HS-5 (cell line): Measurements from ENCODE around the gene TMEM41A.
"Not testable (repeated sequence)": the region's sequence is repeated elsewhere in the genome, so short reads cannot be mapped to it uniquely, and the experiment has no call there.

Experiments used
- DNase-seq: peaks from one replicate; pipeline ENCODE4 v3.0.0-alpha.2; 2012; ENCODE audit warnings: low read depth

Gene TMEM41A

GRCh38 chr3:185488465-185488864 lies 10.4 kb downstream of the TMEM41A start:
- DNase-seq: no peak

GRCh38 chr3:185486394-185486793 lies 12.4 kb downstream of the TMEM41A start:
- no peak for DNase-seq

GRCh38 chr3:185484296-185484695 lies 14.5 kb downstream of the TMEM41A start:
- DNase-seq: no peak

GRCh38 chr3:185479373-185479945 lies 19.4 kb downstream of the TMEM41A start:
- no peak for DNase-seq

- no peak for DNase-seq
Measured at GRCh38 chr3:185477316-185477715, 21.5 kb downstream of the TMEM41A start.

- not testable (repeated sequence) for DNase-seq
Measured at GRCh38 chr3:185474922-185475321, 23.9 kb downstream of the TMEM41A start.

GRCh38 chr3:185473290-185473815 lies 25.5 kb downstream of the TMEM41A start:
- no peak for DNase-seq

- no peak for DNase-seq
Measured at GRCh38 chr3:185470323-185470722, 28.5 kb downstream of the TMEM41A start.

- DNase-seq: no peak
Measured at GRCh38 chr3:185469542-185469941, 29.3 kb downstream of the TMEM41A start.

- DNase-seq: not testable (repeated sequence)
Measured at GRCh38 chr3:185466123-185466522, 32.7 kb downstream of the TMEM41A start.

- DNase-seq: no peak
Measured at GRCh38 chr3:185465471-185465870, 33.4 kb downstream of the TMEM41A start.

GRCh38 chr3:185460719-185461350 lies 38.0 kb downstream of the TMEM41A start:
- peak; percentile 11 for DNase-seq

- DNase-seq: no peak
Measured at GRCh38 chr3:185460309-185460708, 38.5 kb downstream of the TMEM41A start.

GRCh38 chr3:185457376-185457775 lies 41.5 kb downstream of the TMEM41A start:
- no peak for DNase-seq

- DNase-seq: not testable (repeated sequence)
Measured at GRCh38 chr3:185451432-185451831, 47.4 kb downstream of the TMEM41A start.

- DNase-seq: no peak
Measured at GRCh38 chr3:185448107-185448506, 50.7 kb downstream of the TMEM41A start.

GRCh38 chr3:185444329-185444728 lies 54.5 kb downstream of the TMEM41A start:
- no peak for DNase-seq

- DNase-seq: no peak
Measured at GRCh38 chr3:185442031-185442430, 56.8 kb downstream of the TMEM41A start.

GRCh38 chr3:185439745-185440466 lies 58.9 kb downstream of the TMEM41A start:
- DNase-seq: no peak
